Fibroblast of lung (primary cell): ENCODE measurements around the gene CLEC4G. TPM values are rescaled to one million over a fixed set of nuclear protein-coding genes. Genes with fewer than 3 reads are reported as not detected.

Source experiments
- DNase-seq, 2 donors: peaks; one replicate each; pipeline versions ENCODE4 v3.0.0 to v3.0.0-alpha.2; 2010; ENCODE audit warnings: low read depth in 2 of 2
- H2AFZ ChIP-seq: 2 replicates; pipeline ENCODE4 v1.5.1; 2012; ENCODE audit warnings: low read length, control low read depth, inconsistent platforms
- H3K27ac ChIP-seq: 2 replicates; pipeline ENCODE4 v1.5.1; 2011; ENCODE audit warnings: low read length, control low read depth; ENCODE audit not compliant: insufficient read depth
- H3K27me3 ChIP-seq: 2 replicates; pipeline ENCODE4 v1.5.1; 2011; ENCODE audit warnings: mild to moderate bottlenecking, low read length; ENCODE audit not compliant: control insufficient read depth, insufficient read depth
- H3K36me3 ChIP-seq: 2 replicates; pipeline ENCODE4 v1.5.1; 2011; ENCODE audit warnings: low read length; ENCODE audit not compliant: control insufficient read depth, insufficient read depth
- H3K4me1 ChIP-seq: 2 replicates; pipeline ENCODE4 v1.5.1; 2011; ENCODE audit warnings: low read length; ENCODE audit not compliant: control insufficient read depth, insufficient read depth; ENCODE audit errors: extremely low read depth
- H3K4me2 ChIP-seq: 2 replicates; pipeline ENCODE4 v1.5.1; 2011; ENCODE audit warnings: low read length, control low read depth; ENCODE audit not compliant: insufficient read depth; ENCODE audit errors: extremely low read depth
- H3K4me3 ChIP-seq, 4 experiments: fragments of 200-600 bp in 1 of 4; sonication (generic) in 1 of 4; replicated peaks in 1 of 4; 2 replicates each; pipeline ENCODE4 v1.5.1; 2011 to 2016; ENCODE audit warnings: low read length in 4 of 4, low read depth in 3 of 4, mild to moderate bottlenecking in 3 of 4, control low read depth in 2 of 4, inconsistent platforms in 1 of 4, mixed read lengths in 1 of 4; ENCODE audit not compliant: insufficient read depth in 1 of 4; ENCODE audit errors: control extremely low read depth in 1 of 4
- H3K79me2 ChIP-seq: 2 replicates; pipeline ENCODE4 v1.5.1; 2012; ENCODE audit warnings: mild to moderate bottlenecking, low read length, inconsistent platforms; ENCODE audit not compliant: control insufficient read depth, insufficient read depth
- H3K9ac ChIP-seq: 2 replicates; pipeline ENCODE4 v1.5.1; 2011; ENCODE audit warnings: mild to moderate bottlenecking, low read length, control low read depth; ENCODE audit not compliant: insufficient read depth
- H3K9me3 ChIP-seq: 2 replicates; pipeline ENCODE4 v1.5.1; 2012; ENCODE audit warnings: low read depth, low read length; ENCODE audit not compliant: control insufficient read depth, insufficient read depth
- H4K20me1 ChIP-seq: 2 replicates; pipeline ENCODE4 v1.5.1; 2011; ENCODE audit warnings: low read length; ENCODE audit not compliant: control insufficient read depth, insufficient read depth; ENCODE audit errors: extremely low read depth
- CTCF ChIP-seq, 2 donors: IDR thresholded peaks in 1 of 2; conservative IDR thresholded peaks in 1 of 2; 1 replicate in 1 of 2; 2 replicates in 1 of 2; pipeline ENCODE4 v1.5.1; 2011 to 2012; ENCODE audit warnings: low read length in 2 of 2, control low read depth in 1 of 2, inconsistent platforms in 1 of 2, low read depth in 1 of 2, mild to moderate bottlenecking in 1 of 2
- EZH2 ChIP-seq: IDR thresholded peaks from 2 replicates; pipeline ENCODE4 v1.5.1; 2012; ENCODE audit warnings: low read length, control low read depth, mild to moderate bottlenecking; ENCODE audit errors: missing control alignments
- polyA plus RNA-seq, 2 donors: library from polyadenylated mRNA; depleted of rRNA in 1 of 2; stranded (reverse) in 1 of 2; unstranded in 1 of 2; fragments of >200 nt; gene quantifications; 2 replicates each; pipeline ENCODE4 v1.2.1, GENCODE V29; 2011 to 2012; ENCODE audit warnings: missing spikeins in 1 of 2
- total RNA-seq: library from RNA; depleted of rRNA; stranded (reverse); fragments of >200 nt; gene quantifications from 2 replicates; pipeline ENCODE4 v1.2.1, GENCODE V29; 2014

CLEC4G gene
- total and polyA plus RNA-seq, 2 donors (not counting 1 experiment from before 2014, with no cell fraction given), result not detected

GRCh38 chr19:7681340-7682174 lies 50.4 kb downstream of the CLEC4G start:
- H4K20me1 ChIP-seq, result no peaks in the 10 kb centered on the region
- DNase-seq, result peak; percentile 60 to 77
- H3K4me2 ChIP-seq, result peak overlapping the region; percentile 100
- peak overlapping the region; percentile 71 for H3K27ac ChIP-seq
- H3K79me2 ChIP-seq, result peaks cover 7% of the 10 kb centered on the region
- H3K9ac ChIP-seq, result peak overlapping the region; percentile 84
- peak overlapping the region; percentile 59 for H2AFZ ChIP-seq
- peak overlapping the region; percentile 76 to 98 (median 90) for H3K4me3 ChIP-seq
- no peaks in the 10 kb centered on the region for H3K9me3 ChIP-seq
- H3K4me1 ChIP-seq, result no peaks in the 10 kb centered on the region
- peaks cover 4% of the 10 kb centered on the region for H3K36me3 ChIP-seq
- H3K27me3 ChIP-seq, result peaks cover 2% of the 10 kb centered on the region
- TF ChIP-seq EZH2, result no peak
- TF ChIP-seq CTCF (conservative IDR thresholded peaks at IDR 0.05 in 1 of 2, IDR thresholded peaks at IDR 0.05 in 1 of 2; ENCODE audit: low read depth in 1 of 2, low read length in 2 of 2), result peak; percentile 66 to 69

- Histone ChIP-seq H2AFZ (peak within 1 kb of the TSS; percentile 62), H3K27me3 (peaks cover 2% of the 10 kb centered on the region), H3K27ac (peak within 1 kb of the TSS; percentile 71), H3K4me3 (peak within 1 kb of the TSS; percentile 76 to 98 (median 90)), H3K36me3 (peaks cover 4% of the 10 kb centered on the region), H4K20me1 (no peaks in the 10 kb centered on the region), H3K4me1 (no peaks in the 10 kb centered on the region), H3K9me3 (no peaks in the 10 kb centered on the region), H3K9ac (peak within 1 kb of the TSS; percentile 84), H3K4me2 (peak within 1 kb of the TSS; percentile 100), H3K79me2 (peaks cover 7% of the 10 kb centered on the region)
- TF ChIP-seq EZH2 (no peak), CTCF (conservative IDR thresholded peaks at IDR 0.05 in 1 of 2, IDR thresholded peaks at IDR 0.05 in 1 of 2; ENCODE audit: low read depth in 1 of 2, low read length in 2 of 2) (peak; percentile 40 to 76)
- peak; percentile 71 to 78 for DNase-seq
These were observed 51.1 kb downstream of the CLEC4G start, which contains the start of gene TRAPPC5 for GRCh38 chr19:7680606-7681339. Gene TRAPPC5, plus strand, starts transcription at chr19:7680833. Its CDS starts 1,421 bp downstream, at chr19:7682254.
